Vein endothelial cell (primary cell): ENCODE results near the gene ELK3. TPM values are rescaled to one million over a fixed set of nuclear protein-coding genes. Genes with fewer than 3 reads are reported as not detected.

ENCODE experiments used
- small RNA-seq: library from RNA; depleted of rRNA; stranded (forward); fragments of <200 nt; gene quantifications from one replicate; pipeline ENCODE3, GENCODE V24; 2012
- total RNA-seq: library from RNA; depleted of rRNA; stranded (reverse); fragments of >200 nt; gene quantifications from 2 replicates; pipeline ENCODE4 v1.2.3, GENCODE V29; 2012

The ELK3 gene
- 80.7 and 118 TPM in 2 replicates for total RNA-seq

GRCh38 chr12:96193725-96194575, at the start of gene ELK3:
TSS of gene ELK3 (plus strand) at chr12:96194375.

Small RNA genes within 50 kb of the gene (small RNA-seq; reads per million reads assigned to genes)
- not detected for gene RNU4-24P

Other genes with a start within 250 kb of the ELK3 start
- 1.1 TPM in 1 of 2 replicates, not detected in the other for gene HAL, start 198.0 kb upstream of the ELK3 start, total RNA-seq
- 81.0 and 82.7 TPM in 2 replicates for gene LTA4H, start 158.8 kb upstream of the ELK3 start, total RNA-seq
- gene CDK17, start 206.1 kb downstream of the ELK3 start, total RNA-seq = 237 and 276 TPM in 2 replicates